ENCODE data around the gene SLC4A5. TPM values are rescaled to one million over a fixed set of nuclear protein-coding genes. Genes with fewer than 3 reads are reported as not detected.

The SLC4A5 gene
- total RNA-seq, 1 experiment from 2014 or later: not detected

DNA sequence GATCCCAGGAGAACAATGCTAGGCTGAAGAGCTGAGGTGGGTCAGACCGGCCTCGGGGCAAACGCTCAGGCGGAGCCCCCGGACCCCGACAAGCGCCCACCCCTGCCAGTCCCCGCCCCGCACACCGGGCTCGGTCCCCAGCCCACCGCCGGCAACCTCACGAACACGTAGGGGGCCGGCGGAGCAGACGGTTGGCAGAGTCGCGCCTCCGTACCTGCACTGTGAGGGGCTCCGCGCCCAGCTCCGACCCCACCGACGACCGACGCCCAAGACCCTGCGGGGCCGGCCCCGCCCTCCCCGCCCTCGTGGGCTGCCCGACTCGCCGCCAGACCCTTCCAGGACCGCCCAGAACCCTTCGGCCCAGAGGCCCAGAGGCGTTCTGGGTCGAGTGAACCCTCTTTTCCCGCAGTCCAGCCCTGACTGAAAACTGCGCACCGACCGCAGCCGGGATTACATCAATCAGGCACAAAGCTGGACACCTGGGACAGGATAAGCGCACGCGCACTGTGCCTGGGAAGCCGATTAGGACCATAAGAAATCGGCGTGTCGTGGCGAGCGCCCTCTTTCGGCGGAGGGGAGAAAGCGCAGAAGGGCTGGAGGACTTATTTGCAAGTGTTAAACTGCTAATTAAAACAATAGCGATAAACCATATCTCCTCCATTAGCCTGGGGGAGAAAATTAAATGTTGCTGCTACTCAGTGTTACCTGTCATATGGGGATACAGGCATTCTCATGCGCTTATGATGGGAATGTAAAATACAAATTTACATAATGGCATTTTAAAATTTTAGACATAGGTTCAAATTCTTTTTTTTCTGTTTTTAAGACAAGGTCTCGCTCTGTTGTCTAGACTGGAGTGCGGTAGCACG is 48.6 kb upstream of the SLC4A5 start:
- peaks cover 45% of the 10 kb centered on the region for H3K79me2 ChIP-seq (ENCODE audit: low read depth)
- H3K4me3 ChIP-seq: peak overlapping the region; percentile 90
- no peaks in the 10 kb centered on the region for H3K9me2 ChIP-seq (ENCODE audit: insufficient read depth)
- peaks cover 10% of the 10 kb centered on the region for H4K20me1 ChIP-seq (ENCODE audit: insufficient read depth)
- no TSS peak for BruUV-seq (replicated peaks)
- H3K36me3 ChIP-seq (ENCODE audit: low read depth): no peaks in the 10 kb centered on the region
- intact Hi-C loops (cut with micrococcal nuclease; ENCODE audit: unreplicated experiment): loop anchor here (1.0 kb wide), 1 partner anchor 29 kb away; the partner anchor contains the start of genes C2orf81 and WDR54
- no peaks in the 10 kb centered on the region for H3K9me3 ChIP-seq (ENCODE audit: insufficient read depth, low read depth)
- ChIA-PET POLR2A (ENCODE audit: unreplicated experiment) (interaction anchor here (0.5 to 0.7 kb wide), 3 partner anchors 49 to 655 kb away, joined by 3 to 4 read pairs (median 3); partner anchors contain the start of gene TPRKB), CTCF (interaction anchor here (0.5 to 0.7 kb wide), 5 partner anchors 17 to 367 kb away, joined by 3 to 13 read pairs (median 4); no protein-coding TSS in a partner anchor)
- no peaks in the 10 kb centered on the region for H3K27me3 ChIP-seq (ENCODE audit: insufficient read depth, low read depth)
- peak overlapping the region; percentile 69 for H3K27ac ChIP-seq
- H3F3A ChIP-seq (ENCODE audit: insufficient read depth, low read depth): no peaks in the 10 kb centered on the region
- peaks cover 19% of the 10 kb centered on the region for H3K4me1 ChIP-seq (replicated peaks; ENCODE audit: insufficient read depth)
- H3K4me2 ChIP-seq: peak overlapping the region; percentile 98
- peak; percentile 82 to 89 for DNase-seq
- no peak for TF ChIP-seq EZH2 (IDR thresholded peaks at IDR 0.05; ENCODE audit: low read depth)
- TF ChIP-seq, protein P1, sequence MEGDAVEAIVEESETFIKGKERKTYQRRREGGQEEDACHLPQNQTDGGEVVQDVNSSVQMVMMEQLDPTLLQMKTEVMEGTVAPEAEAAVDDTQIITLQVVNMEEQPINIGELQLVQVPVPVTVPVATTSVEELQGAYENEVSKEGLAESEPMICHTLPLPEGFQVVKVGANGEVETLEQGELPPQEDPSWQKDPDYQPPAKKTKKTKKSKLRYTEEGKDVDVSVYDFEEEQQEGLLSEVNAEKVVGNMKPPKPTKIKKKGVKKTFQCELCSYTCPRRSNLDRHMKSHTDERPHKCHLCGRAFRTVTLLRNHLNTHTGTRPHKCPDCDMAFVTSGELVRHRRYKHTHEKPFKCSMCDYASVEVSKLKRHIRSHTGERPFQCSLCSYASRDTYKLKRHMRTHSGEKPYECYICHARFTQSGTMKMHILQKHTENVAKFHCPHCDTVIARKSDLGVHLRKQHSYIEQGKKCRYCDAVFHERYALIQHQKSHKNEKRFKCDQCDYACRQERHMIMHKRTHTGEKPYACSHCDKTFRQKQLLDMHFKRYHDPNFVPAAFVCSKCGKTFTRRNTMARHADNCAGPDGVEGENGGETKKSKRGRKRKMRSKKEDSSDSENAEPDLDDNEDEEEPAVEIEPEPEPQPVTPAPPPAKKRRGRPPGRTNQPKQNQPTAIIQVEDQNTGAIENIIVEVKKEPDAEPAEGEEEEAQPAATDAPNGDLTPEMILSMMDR (conservative IDR thresholded peaks at IDR 0.05): peak; percentile 99
- H2AFZ ChIP-seq: peak overlapping the region; percentile 92

DNA sequence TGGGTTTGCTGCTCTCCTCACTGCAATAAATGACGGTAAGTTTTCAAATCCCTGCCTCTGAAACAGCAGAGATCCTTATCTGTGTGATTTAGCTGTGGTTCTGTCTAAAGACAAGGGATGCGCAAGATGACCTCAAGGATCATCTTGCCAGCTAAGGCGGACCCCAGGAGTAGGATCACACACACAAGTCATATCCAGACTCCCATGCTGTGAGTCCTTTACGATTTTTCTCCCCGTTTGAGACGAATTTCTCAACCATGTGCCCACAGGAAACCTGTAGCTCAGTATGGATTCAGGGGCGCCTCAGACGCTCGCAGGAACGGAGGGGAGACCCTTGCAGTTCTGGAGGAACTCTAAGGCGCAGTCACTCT is 48.0 kb upstream of the SLC4A5 start:
- no peaks in the 10 kb centered on the region for H3K27me3 ChIP-seq (ENCODE audit: insufficient read depth, low read depth)
- BruUV-seq (replicated peaks): no TSS peak
- intact Hi-C loops (cut with micrococcal nuclease; ENCODE audit: unreplicated experiment): no loop called here
- no peak for DNase-seq
- H2AFZ ChIP-seq: peak overlapping the region; percentile 92
- no peaks in the 10 kb centered on the region for H3K9me2 ChIP-seq (ENCODE audit: insufficient read depth)
- peaks cover 12% of the 10 kb centered on the region for H4K20me1 ChIP-seq (ENCODE audit: insufficient read depth)
- TF ChIP-seq EZH2 (IDR thresholded peaks at IDR 0.05; ENCODE audit: low read depth): no peak
- TF ChIP-seq, protein P1 (conservative IDR thresholded peaks at IDR 0.05): no peak
- no peak overlapping the region for H3K27ac ChIP-seq
- ChIA-PET CTCF (interaction anchor here (0.6 kb wide), 1 partner anchor 368 kb away, joined by 3 read pairs; no protein-coding TSS in a partner anchor), POLR2A (ENCODE audit: unreplicated experiment) (interaction anchor here (0.6 to 0.7 kb wide), 2 partner anchors 56 to 654 kb away, joined by 3 to 4 read pairs; partner anchors contain the start of gene TPRKB)
- peak overlapping the region; percentile 90 for H3K4me3 ChIP-seq
- H3K4me2 ChIP-seq: peak overlapping the region; percentile 98
- H3F3A ChIP-seq (ENCODE audit: insufficient read depth, low read depth): no peaks in the 10 kb centered on the region
- peaks cover 19% of the 10 kb centered on the region for H3K4me1 ChIP-seq (replicated peaks; ENCODE audit: insufficient read depth)
- no peaks in the 10 kb centered on the region for H3K36me3 ChIP-seq (ENCODE audit: low read depth)
- H3K9me3 ChIP-seq (ENCODE audit: insufficient read depth, low read depth): no peaks in the 10 kb centered on the region
- peaks cover 45% of the 10 kb centered on the region for H3K79me2 ChIP-seq (ENCODE audit: low read depth)

DNA sequence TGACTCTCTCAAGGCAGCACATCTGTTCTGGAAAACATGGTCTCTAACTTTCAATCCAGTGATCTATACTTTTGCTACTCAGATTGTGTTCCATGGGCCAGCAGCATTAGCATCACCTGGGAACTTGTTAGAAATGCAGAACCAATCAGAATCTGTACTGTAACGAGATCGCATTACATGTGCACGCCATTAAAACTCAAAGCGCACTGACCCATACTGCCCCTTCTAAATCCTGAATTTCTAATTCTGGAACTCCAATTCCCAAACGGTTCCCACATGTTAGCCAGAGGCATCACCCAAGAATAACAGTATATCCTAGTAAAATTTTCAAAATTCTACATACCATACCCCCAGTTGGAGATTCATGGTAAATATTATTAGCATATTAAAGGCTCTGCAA is 47.4 kb upstream of the SLC4A5 start:
- peak overlapping the region; percentile 90 for H3K4me3 ChIP-seq
- H3K4me1 ChIP-seq (replicated peaks; ENCODE audit: insufficient read depth): peaks cover 19% of the 10 kb centered on the region
- H3K9me2 ChIP-seq (ENCODE audit: insufficient read depth): no peaks in the 10 kb centered on the region
- no peaks in the 10 kb centered on the region for H3F3A ChIP-seq (ENCODE audit: insufficient read depth, low read depth)
- ChIA-PET POLR2A (ENCODE audit: unreplicated experiment) (interaction anchor here (0.6 kb wide), 1 partner anchor 654 kb away, joined by 3 read pairs; the partner anchor contains the start of gene TPRKB), CTCF (no interaction called here)
- H3K27me3 ChIP-seq (ENCODE audit: insufficient read depth, low read depth): no peaks in the 10 kb centered on the region
- no peak overlapping the region for H2AFZ ChIP-seq
- DNase-seq: no peak
- no peak overlapping the region for H3K27ac ChIP-seq
- H3K36me3 ChIP-seq (ENCODE audit: low read depth): no peaks in the 10 kb centered on the region
- peaks cover 45% of the 10 kb centered on the region for H3K79me2 ChIP-seq (ENCODE audit: low read depth)
- TSS peak; percentile 43 for BruUV-seq (replicated peaks)
- intact Hi-C loops (cut with micrococcal nuclease; ENCODE audit: unreplicated experiment): no loop called here
- peaks cover 12% of the 10 kb centered on the region for H4K20me1 ChIP-seq (ENCODE audit: insufficient read depth)
- H3K9me3 ChIP-seq (ENCODE audit: insufficient read depth, low read depth): no peaks in the 10 kb centered on the region
- TF ChIP-seq, protein P1 (conservative IDR thresholded peaks at IDR 0.05): no peak
- TF ChIP-seq EZH2 (IDR thresholded peaks at IDR 0.05; ENCODE audit: low read depth): no peak
- peak overlapping the region; percentile 98 for H3K4me2 ChIP-seq
